B cell (primary cell): ENCODE results near the gene UHRF2. TPM values are rescaled to one million over a fixed set of nuclear protein-coding genes. Genes with fewer than 3 reads are reported as not detected.
A peak's percentile ranks its signal among the peaks of the same experiment; 100 is the strongest.

Source experiments
- ATAC-seq: fragments of 200-7000 bp; cut with Tn5 transposase; one replicate; pipeline ENCODE4 v1.10.0; 2021; ENCODE audit warnings: low read depth, mild to moderate bottlenecking, moderate number of reproducible peaks, moderate library complexity
- CTCF ChIA-PET: fragments of 350-600 bp; sonication (Branson Sonifier 250); formaldehyde crosslinking; loops from one replicate; lab custom pipeline; 2021; ENCODE audit warnings: antibody characterized with exemption, inconsistent platforms; lab: Charles Lee
- POLR2A ChIA-PET: fragments of 350-600 bp; sonication (Branson Sonifier 250); formaldehyde crosslinking; loops from one replicate; lab custom pipeline; 2021; ENCODE audit warnings: antibody characterized with exemption; lab: Charles Lee
- DNase-seq: peaks from one replicate; pipeline ENCODE4 v3.0.0; 2013
- H2AFZ ChIP-seq: 2 replicates; pipeline ENCODE4 v1.6.1; 2012; ENCODE audit warnings: mild to moderate bottlenecking, low read depth, low read length; ENCODE audit not compliant: insufficient read depth, poor library complexity, severe bottlenecking
- H3K27ac ChIP-seq, 2 donors: 1 replicate in 1 of 2; 2 replicates in 1 of 2; pipeline ENCODE4 v1.5.1; 2012 to 2013; ENCODE audit warnings: low read length in 2 of 2, mild to moderate bottlenecking in 2 of 2, moderate library complexity in 1 of 2
- H3K27me3 ChIP-seq, 4 experiments: fragments of 200-600 bp in 1 of 4; sonication (generic) in 1 of 4; replicated peaks in 1 of 4; 1 replicate in 2 of 4; 2 replicates in 2 of 4; pipeline versions ENCODE4 v1.6.1 to v1.7.0; 2013 to 2016; ENCODE audit warnings: low read length in 3 of 4, mild to moderate bottlenecking in 2 of 4, mixed read lengths in 1 of 4, moderate library complexity in 1 of 4; ENCODE audit not compliant: insufficient read depth in 4 of 4, control insufficient read depth in 3 of 4; ENCODE audit errors: control extremely low read depth in 1 of 4
- H3K36me3 ChIP-seq, 2 experiments: replicated peaks in 1 of 2; 1 replicate in 1 of 2; 2 replicates in 1 of 2; pipeline versions ENCODE4 v1.6.1 to v1.7.1; 2013; ENCODE audit warnings: low read length in 1 of 2; ENCODE audit not compliant: insufficient read depth in 2 of 2, control insufficient read depth in 1 of 2; ENCODE audit errors: control extremely low read depth in 1 of 2, extremely low read depth in 1 of 2
- H3K4me1 ChIP-seq, 2 donors: fragments of 200-600 bp in 1 of 2; sonication (generic) in 1 of 2; 1 replicate in 1 of 2; 2 replicates in 1 of 2; pipeline versions ENCODE4 v1.5.1 to v1.6.1; 2013 to 2017; ENCODE audit warnings: low read length in 2 of 2; ENCODE audit not compliant: control insufficient read depth in 2 of 2, insufficient read depth in 2 of 2
- H3K4me2 ChIP-seq: replicated peaks from 2 replicates; pipeline ENCODE3; 2012; ENCODE audit warnings: mild to moderate bottlenecking, low read depth, low read length; ENCODE audit not compliant: poor library complexity, severe bottlenecking
- H3K4me3 ChIP-seq, 5 experiments: fragments of 200-600 bp in 1 of 5; sonication (generic) in 1 of 5; 1 replicate in 3 of 5; 2 replicates in 2 of 5; pipeline versions ENCODE4 v1.5.1 to v1.7.0; 2011 to 2016; ENCODE audit warnings: low read length in 4 of 5, mild to moderate bottlenecking in 4 of 5, low read depth in 2 of 5, control low read depth in 1 of 5, moderate library complexity in 1 of 5; ENCODE audit not compliant: insufficient read depth in 1 of 5; ENCODE audit errors: control extremely low read depth in 1 of 5, extremely low read depth in 1 of 5
- H3K79me2 ChIP-seq: fragments of 200-600 bp; sonication (generic); one replicate; pipeline ENCODE4 v1.6.0; 2016; ENCODE audit warnings: low read length; ENCODE audit not compliant: control insufficient read depth, insufficient read depth
- H3K9ac ChIP-seq: fragments of 200-600 bp; sonication (generic); 2 replicates; pipeline ENCODE4 v1.6.1; 2017; ENCODE audit warnings: mild to moderate bottlenecking, low read length, moderate library complexity
- H3K9me3 ChIP-seq, 3 donors: one replicate each; pipeline versions ENCODE4 v1.6.1 to v1.7.1; 2013; ENCODE audit warnings: low read length in 2 of 3; ENCODE audit not compliant: control insufficient read depth in 2 of 3, insufficient read depth in 1 of 3; ENCODE audit errors: control extremely low read depth in 1 of 3
- H4K20me1 ChIP-seq: 2 replicates; pipeline ENCODE4 v1.6.0; 2012; ENCODE audit warnings: mild to moderate bottlenecking, low read length; ENCODE audit not compliant: insufficient read depth, control insufficient read depth, poor library complexity, severe bottlenecking
- H3K27ac Mint-ChIP-seq: one replicate; pipeline ENCODE4 v1.8.0; 2021; ENCODE audit warnings: mixed read lengths
- H3K27me3 Mint-ChIP-seq: one replicate; pipeline ENCODE4 v1.8.0; 2021; ENCODE audit warnings: mixed read lengths
- H3K4me1 Mint-ChIP-seq: one replicate; pipeline ENCODE4 v1.8.0; 2021; ENCODE audit warnings: mixed read lengths
- H3K4me3 Mint-ChIP-seq: one replicate; pipeline ENCODE4 v1.8.0; 2021; ENCODE audit warnings: mixed read lengths
- H3K9me3 Mint-ChIP-seq: one replicate; pipeline ENCODE4 v1.8.0; 2022; ENCODE audit warnings: mixed read lengths; ENCODE audit not compliant: insufficient read depth
- EZH2 ChIP-seq: IDR thresholded peaks from 2 replicates; pipeline ENCODE4 v1.6.1; 2012; ENCODE audit warnings: borderline replicate concordance, low read depth, mild to moderate bottlenecking, moderate library complexity, low read length; ENCODE audit not compliant: insufficient read depth, poor library complexity, severe bottlenecking
- WGBS: methylation state at CpG from one replicate; pipeline ENCODE4 v1.1.5; 2013; ENCODE audit warnings: missing lambda C conversion rate; ENCODE audit not compliant: insufficient coverage; 5-methylcytosine and 5-hydroxymethylcytosine counted together
- intact Hi-C: fragments of 100-400 bp; cut with micrococcal nuclease; formaldehyde crosslinking; loops from one replicate; pipeline ENCODE4 v1.10.0; 2022
- polyA plus RNA-seq: library from polyadenylated mRNA; depleted of rRNA; stranded (reverse); fragments of >200 nt; gene quantifications from 2 replicates; pipeline ENCODE4 v1.2.3, GENCODE V29; 2012
- total RNA-seq, 2 donors: library from RNA; stranded (reverse); fragments of 120-200 nt in 1 of 2; gene quantifications; 1 replicate in 1 of 2; 2 replicates in 1 of 2; pipeline versions ENCODE4 v1.2.3 to v1.2.4, GENCODE V29; 2013 to 2022
- TF ChIP-seq, protein P1 (sequence below): fragments of 200-600 bp; IDR thresholded peaks from one replicate; pipeline ENCODE4 v1.8.0; 2022; ENCODE audit warnings: antibody characterized with exemption, mild to moderate bottlenecking

The UHRF2 gene
- total and polyA plus RNA-seq, 2 donors (not counting 1 experiment from before 2014, with no cell fraction given), result 85.6 to 153 TPM

GRCh38 chr9:6431038-6431437 lies 18.0 kb downstream of the UHRF2 start:
- CTCF ChIA-PET, result no interaction called here
- peaks cover 73% of the 10 kb centered on the region for H3K4me1 Mint-ChIP-seq

GRCh38 chr9:6433410-6433809 lies 20.4 kb downstream of the UHRF2 start:
- H3K27ac Mint-ChIP-seq, result peak overlapping the region; percentile 77
- peaks cover 47 to 53% of the 10 kb centered on the region in 2 donors for H3K4me1 ChIP-seq
- H3K4me1 Mint-ChIP-seq, result peaks cover 71% of the 10 kb centered on the region

More at GRCh38 chr9:6431038-6431437, 18.0 kb downstream of the UHRF2 start:
- Histone ChIP-seq H3K9ac (no peak overlapping the region), H2AFZ (no peak overlapping the region), H3K27ac (no peak overlapping the region), H3K36me3 (peaks cover 5 to 22% of the 10 kb centered on the region in 2 experiments), H3K4me3 (no peak overlapping the region), H3K79me2 (peaks cover 100% of the 10 kb centered on the region), H4K20me1 (peaks cover 91% of the 10 kb centered on the region), H3K4me1 (peaks cover 51 to 59% of the 10 kb centered on the region in 2 donors), H3K4me2 (peak overlapping the region; percentile 5), H3K9me3 (peaks cover 0 to 5% (median 0%) of the 10 kb centered on the region in 3 donors), H3K27me3 (no peaks in the 10 kb centered on the region)
- H3K4me3 Mint-ChIP-seq, result peak overlapping the region; percentile 61
- TF ChIP-seq, protein P1, sequence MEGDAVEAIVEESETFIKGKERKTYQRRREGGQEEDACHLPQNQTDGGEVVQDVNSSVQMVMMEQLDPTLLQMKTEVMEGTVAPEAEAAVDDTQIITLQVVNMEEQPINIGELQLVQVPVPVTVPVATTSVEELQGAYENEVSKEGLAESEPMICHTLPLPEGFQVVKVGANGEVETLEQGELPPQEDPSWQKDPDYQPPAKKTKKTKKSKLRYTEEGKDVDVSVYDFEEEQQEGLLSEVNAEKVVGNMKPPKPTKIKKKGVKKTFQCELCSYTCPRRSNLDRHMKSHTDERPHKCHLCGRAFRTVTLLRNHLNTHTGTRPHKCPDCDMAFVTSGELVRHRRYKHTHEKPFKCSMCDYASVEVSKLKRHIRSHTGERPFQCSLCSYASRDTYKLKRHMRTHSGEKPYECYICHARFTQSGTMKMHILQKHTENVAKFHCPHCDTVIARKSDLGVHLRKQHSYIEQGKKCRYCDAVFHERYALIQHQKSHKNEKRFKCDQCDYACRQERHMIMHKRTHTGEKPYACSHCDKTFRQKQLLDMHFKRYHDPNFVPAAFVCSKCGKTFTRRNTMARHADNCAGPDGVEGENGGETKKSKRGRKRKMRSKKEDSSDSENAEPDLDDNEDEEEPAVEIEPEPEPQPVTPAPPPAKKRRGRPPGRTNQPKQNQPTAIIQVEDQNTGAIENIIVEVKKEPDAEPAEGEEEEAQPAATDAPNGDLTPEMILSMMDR, result no peak
- no peak for TF ChIP-seq EZH2
- peak overlapping the region; percentile 71 for H3K27ac Mint-ChIP-seq
- no peaks in the 10 kb centered on the region for H3K9me3 Mint-ChIP-seq
- POLR2A ChIA-PET, result interaction anchor here (0.5 to 1.0 kb wide), 3 partner anchors 137 to 340 kb away, joined by 3 to 9 read pairs (median 5); partner anchors contain the start of gene KDM4C
- no peak for ATAC-seq
- intact Hi-C loops, result loop anchor here (5.0 kb wide), 1 partner anchor 251 kb away; no protein-coding TSS in a partner anchor
- no peaks in the 10 kb centered on the region for H3K27me3 Mint-ChIP-seq
- no peak for DNase-seq

More at GRCh38 chr9:6433410-6433809, 20.4 kb downstream of the UHRF2 start:
- Histone ChIP-seq H2AFZ (no peak overlapping the region), H3K27me3 (no peaks in the 10 kb centered on the region), H3K27ac (peak overlapping the region in 1 of 2 donors; percentile 32), H3K36me3 (peaks cover 0 to 33% of the 10 kb centered on the region in 2 experiments), H3K4me3 (no peak overlapping the region), H3K9ac (peak overlapping the region; percentile 14), H3K79me2 (peaks cover 99% of the 10 kb centered on the region), H3K4me2 (peak overlapping the region; percentile 16), H3K9me3 (peaks cover 0 to 5% (median 0%) of the 10 kb centered on the region in 3 donors), H4K20me1 (peaks cover 91% of the 10 kb centered on the region)
- intact Hi-C loops, result loop anchor here (5.0 kb wide), 1 partner anchor 249 kb away; no protein-coding TSS in a partner anchor
- no CpG with 5 or more reads among the region's 2 CpGs for WGBS
- Mint-ChIP-seq H3K9me3 (no peaks in the 10 kb centered on the region), H3K27me3 (no peaks in the 10 kb centered on the region), H3K4me3 (peak overlapping the region; percentile 46)
- ATAC-seq (peak; percentile 19), DNase-seq (peak; percentile 19)
- no peak for TF ChIP-seq EZH2
- TF ChIP-seq, protein P1, result no peak
- ChIA-PET POLR2A (interaction anchor here (1.5 kb wide), 1 partner anchor 21 kb away, joined by 7 read pairs; the partner anchor contains the start of gene UHRF2), CTCF (interaction anchor here (1.4 to 1.5 kb wide), 2 partner anchors 21 to 77 kb away, joined by 6 to 9 read pairs; partner anchors contain the start of gene UHRF2)
